Neural progenitor cell (in vitro differentiated cells): ENCODE results near the gene ABI3BP. TPM values are rescaled to one million over a fixed set of nuclear protein-coding genes. Genes with fewer than 3 reads are reported as not detected.
A peak's percentile ranks its signal among the peaks of the same experiment; 100 is the strongest.

Experiments used
- DNase-seq: peaks from one replicate; pipeline ENCODE4 v3.0.0-alpha.2; 2016; ENCODE audit warnings: low spot score
- H2AFZ ChIP-seq: fragments of 200-600 bp; sonication (generic); replicated peaks from 2 replicates; pipeline ENCODE4 v1.6.1; 2016; ENCODE audit warnings: antibody characterized with exemption
- H3F3A ChIP-seq: fragments of 200-600 bp; sonication (generic); 2 replicates; pipeline ENCODE4 v1.6.1; 2016; ENCODE audit warnings: antibody characterized with exemption, low read depth
- H3K27ac ChIP-seq: fragments of 200-600 bp; sonication (generic); 2 replicates; pipeline ENCODE4 v1.5.1; 2016; ENCODE audit warnings: mild to moderate bottlenecking
- H3K27me3 ChIP-seq: fragments of 200-600 bp; sonication (generic); 2 replicates; pipeline ENCODE4 v1.6.1; 2016; ENCODE audit warnings: mild to moderate bottlenecking, moderate library complexity
- H3K36me3 ChIP-seq: fragments of 200-600 bp; sonication (generic); 2 replicates; pipeline ENCODE4 v1.5.1; 2016
- H3K4me1 ChIP-seq: fragments of 200-600 bp; sonication (generic); 2 replicates; pipeline ENCODE4 v1.6.1; 2016; ENCODE audit warnings: mixed run types
- H3K4me2 ChIP-seq: fragments of 200-600 bp; sonication (generic); 2 replicates; pipeline ENCODE4 v1.6.1; 2016
- H3K4me3 ChIP-seq: fragments of 200-600 bp; sonication (generic); 2 replicates; pipeline ENCODE4 v1.5.1; 2016
- H3K79me2 ChIP-seq: fragments of 200-600 bp; sonication (generic); 2 replicates; pipeline ENCODE4 v1.6.1; 2016; ENCODE audit warnings: low read depth
- H3K9ac ChIP-seq: fragments of 200-600 bp; sonication (generic); 2 replicates; pipeline ENCODE4 v1.6.1; 2016
- H3K9me3 ChIP-seq: fragments of 200-600 bp; sonication (generic); 2 replicates; pipeline ENCODE4 v1.5.1; 2016; ENCODE audit warnings: low read depth
- H4K20me1 ChIP-seq: fragments of 200-600 bp; sonication (generic); 2 replicates; pipeline ENCODE4 v1.6.1; 2016; ENCODE audit warnings: low read depth
- H3K27ac Mint-ChIP-seq: 3 replicates; pipeline ENCODE4 v1.8.0; 2021; ENCODE audit warnings: mixed read lengths
- H3K27me3 Mint-ChIP-seq: 2 replicates; pipeline ENCODE4 v1.8.0; 2022; ENCODE audit warnings: low read depth, mild to moderate bottlenecking, inconsistent platforms, moderate library complexity, mixed read lengths; ENCODE audit not compliant: insufficient read depth
- H3K36me3 Mint-ChIP-seq: 3 replicates; pipeline ENCODE4 v1.8.0; 2021; ENCODE audit warnings: mixed read lengths
- H3K4me1 Mint-ChIP-seq: 3 replicates; pipeline ENCODE4 v1.8.0; 2021; ENCODE audit warnings: mixed read lengths
- H3K4me3 Mint-ChIP-seq: 3 replicates; pipeline ENCODE4 v1.8.0; 2021; ENCODE audit warnings: mild to moderate bottlenecking, moderate library complexity, mixed read lengths
- H3K9me3 Mint-ChIP-seq: 3 replicates; pipeline ENCODE4 v1.8.0; 2020; ENCODE audit warnings: mixed read lengths
- EZH2 ChIP-seq: fragments of 200-600 bp; sonication (generic); IDR thresholded peaks from 2 replicates; pipeline ENCODE4 v1.6.1; 2017; ENCODE audit warnings: antibody characterized with exemption, mild to moderate bottlenecking, moderate library complexity
- EZH2phosphoT487 ChIP-seq: fragments of 200-600 bp; sonication (generic); IDR thresholded peaks from 2 replicates; pipeline ENCODE4 v1.6.1; 2017; ENCODE audit warnings: antibody characterized with exemption
- total RNA-seq: library from RNA; depleted of rRNA; stranded (reverse); fragments of >200 nt; gene quantifications from 2 replicates; pipeline ENCODE4 v1.2.3, GENCODE V29; 2015; ENCODE audit warnings: low replicate concordance
- TF ChIP-seq, protein P1 (sequence below): fragments of 200-600 bp; sonication (generic); IDR thresholded peaks from 2 replicates; pipeline ENCODE4 v1.5.1; 2017; ENCODE audit warnings: antibody characterized with exemption, mild to moderate bottlenecking

ABI3BP gene
- total RNA-seq, 1 donor from 2014 or later = not detected

DNA sequence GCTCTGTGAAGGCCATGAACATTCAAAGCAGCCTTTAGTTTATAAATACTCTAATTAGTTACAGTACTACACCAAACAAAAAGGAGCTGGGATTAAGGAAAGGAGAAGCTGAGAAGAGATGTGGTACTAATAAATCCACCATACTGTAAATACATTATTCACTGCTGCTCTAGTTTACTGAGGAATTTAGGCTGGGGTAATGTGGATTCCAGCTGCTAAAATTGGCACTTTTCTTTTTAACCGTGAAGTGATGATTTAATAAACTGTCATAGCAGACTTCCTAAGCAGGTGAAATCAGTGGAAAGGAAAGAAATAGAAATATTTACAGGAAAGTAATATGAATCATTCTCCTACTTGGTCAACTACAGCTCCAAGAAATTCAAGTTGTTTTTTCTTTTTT is 195.2 kb downstream of the ABI3BP start:
- Histone ChIP-seq H3F3A (no peaks in the 10 kb centered on the region), H3K4me1 (no peaks in the 10 kb centered on the region), H3K36me3 (no peaks in the 10 kb centered on the region), H4K20me1 (no peaks in the 10 kb centered on the region), H3K9me3 (no peaks in the 10 kb centered on the region), H2AFZ (no peak overlapping the region), H3K4me3 (no peak overlapping the region), H3K27ac (no peak overlapping the region), H3K79me2 (no peaks in the 10 kb centered on the region), H3K9ac (no peak overlapping the region), H3K4me2 (no peak overlapping the region), H3K27me3 (no peaks in the 10 kb centered on the region)
- Mint-ChIP-seq H3K27ac (no peak overlapping the region), H3K36me3 (no peaks in the 10 kb centered on the region), H3K9me3 (no peaks in the 10 kb centered on the region), H3K27me3 (no peaks in the 10 kb centered on the region), H3K4me1 (no peaks in the 10 kb centered on the region), H3K4me3 (no peak overlapping the region)
- DNase-seq = no peak
- TF ChIP-seq, protein P1, sequence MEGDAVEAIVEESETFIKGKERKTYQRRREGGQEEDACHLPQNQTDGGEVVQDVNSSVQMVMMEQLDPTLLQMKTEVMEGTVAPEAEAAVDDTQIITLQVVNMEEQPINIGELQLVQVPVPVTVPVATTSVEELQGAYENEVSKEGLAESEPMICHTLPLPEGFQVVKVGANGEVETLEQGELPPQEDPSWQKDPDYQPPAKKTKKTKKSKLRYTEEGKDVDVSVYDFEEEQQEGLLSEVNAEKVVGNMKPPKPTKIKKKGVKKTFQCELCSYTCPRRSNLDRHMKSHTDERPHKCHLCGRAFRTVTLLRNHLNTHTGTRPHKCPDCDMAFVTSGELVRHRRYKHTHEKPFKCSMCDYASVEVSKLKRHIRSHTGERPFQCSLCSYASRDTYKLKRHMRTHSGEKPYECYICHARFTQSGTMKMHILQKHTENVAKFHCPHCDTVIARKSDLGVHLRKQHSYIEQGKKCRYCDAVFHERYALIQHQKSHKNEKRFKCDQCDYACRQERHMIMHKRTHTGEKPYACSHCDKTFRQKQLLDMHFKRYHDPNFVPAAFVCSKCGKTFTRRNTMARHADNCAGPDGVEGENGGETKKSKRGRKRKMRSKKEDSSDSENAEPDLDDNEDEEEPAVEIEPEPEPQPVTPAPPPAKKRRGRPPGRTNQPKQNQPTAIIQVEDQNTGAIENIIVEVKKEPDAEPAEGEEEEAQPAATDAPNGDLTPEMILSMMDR = no peak
- no peak for TF ChIP-seq EZH2phosphoT487
- no peak for TF ChIP-seq EZH2

DNA sequence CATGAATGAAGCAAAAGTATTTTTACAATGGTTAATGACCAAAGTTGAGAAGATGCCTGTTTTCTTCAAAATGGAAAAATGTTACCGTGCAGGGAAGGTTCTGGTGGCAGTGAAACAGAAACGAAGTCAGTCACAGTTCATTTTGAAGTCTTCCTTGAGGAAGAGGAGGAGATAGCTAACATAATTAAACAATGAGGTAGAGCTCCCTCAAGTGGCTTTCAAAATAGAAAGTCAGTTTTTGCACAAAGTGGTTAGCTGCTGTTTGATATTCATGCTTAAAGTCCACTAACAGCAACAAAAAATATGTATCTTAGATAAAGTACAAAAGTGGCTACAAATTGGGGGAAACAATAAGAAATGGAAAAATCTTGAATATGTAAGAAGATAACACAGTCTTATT is 196.7 kb downstream of the ABI3BP start:
- no peaks in the 10 kb centered on the region for H3K9me3 ChIP-seq
- H3K27ac ChIP-seq = no peak overlapping the region
- no peaks in the 10 kb centered on the region for H3K36me3 ChIP-seq
- peak overlapping the region; percentile 77 for H2AFZ ChIP-seq
- no peak for TF ChIP-seq EZH2
- TF ChIP-seq, protein P1 = peak; percentile 52
- H3K79me2 ChIP-seq = no peaks in the 10 kb centered on the region
- no peak overlapping the region for H3K4me2 ChIP-seq
- H3K27ac Mint-ChIP-seq = no peak overlapping the region
- no peaks in the 10 kb centered on the region for H3K9me3 Mint-ChIP-seq
- no peaks in the 10 kb centered on the region for H3K27me3 Mint-ChIP-seq
- no peak overlapping the region for H3K4me3 Mint-ChIP-seq
- no peaks in the 10 kb centered on the region for H3K27me3 ChIP-seq
- no peaks in the 10 kb centered on the region for H3K36me3 Mint-ChIP-seq
- no peaks in the 10 kb centered on the region for H3K4me1 ChIP-seq
- no peak overlapping the region for H3K9ac ChIP-seq
- no peaks in the 10 kb centered on the region for H3F3A ChIP-seq
- H4K20me1 ChIP-seq = no peaks in the 10 kb centered on the region
- no peaks in the 10 kb centered on the region for H3K4me1 Mint-ChIP-seq
- peak; percentile 11 for DNase-seq
- no peak overlapping the region for H3K4me3 ChIP-seq

DNA sequence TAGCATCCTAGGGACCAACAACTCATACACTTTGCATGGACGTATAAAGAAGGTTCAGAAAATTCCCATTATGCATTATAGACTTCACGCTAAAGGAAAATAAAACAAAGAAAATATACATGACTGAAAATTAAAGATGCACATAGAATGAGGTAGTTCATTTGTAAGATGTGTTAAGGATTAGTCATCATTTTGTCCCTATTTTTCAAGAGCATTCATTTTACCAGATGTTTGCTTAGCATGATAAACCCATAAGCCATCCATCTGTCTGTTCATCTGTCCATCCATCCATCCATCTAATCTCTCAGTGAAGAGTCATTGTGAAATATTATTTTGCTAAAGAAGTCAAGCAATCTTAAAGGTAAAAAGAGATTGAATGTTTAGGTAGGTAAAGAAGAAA is 203.6 kb downstream of the ABI3BP start:
- TF ChIP-seq EZH2phosphoT487 = no peak
- TF ChIP-seq, protein P1 = no peak
- H3K27ac Mint-ChIP-seq = no peak overlapping the region

DNA sequence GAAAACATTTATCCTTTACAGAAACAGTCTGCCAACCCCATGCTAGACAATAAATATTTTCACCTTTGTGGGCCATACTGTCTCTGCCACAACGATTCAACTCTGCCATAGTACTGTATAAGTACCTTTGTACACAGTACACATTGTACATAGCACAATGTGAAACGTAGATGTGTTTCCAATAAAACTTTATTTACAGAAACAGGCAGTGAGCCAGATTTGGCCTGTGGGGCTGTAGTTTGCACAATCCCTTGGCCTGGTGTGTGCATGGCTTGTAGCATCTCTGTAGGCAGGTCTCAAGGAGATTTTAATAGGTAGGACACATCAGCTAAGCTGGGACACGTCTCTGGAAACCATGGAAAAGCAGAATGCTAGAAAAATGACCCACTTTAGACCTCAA is 209.6 kb downstream of the ABI3BP start:
- H2AFZ ChIP-seq = no peak overlapping the region
- DNase-seq = no peak
- H3K27me3 ChIP-seq = no peaks in the 10 kb centered on the region
- H3F3A ChIP-seq = no peaks in the 10 kb centered on the region
- Mint-ChIP-seq H3K4me1 (no peaks in the 10 kb centered on the region), H3K27ac (no peak overlapping the region), H3K9me3 (peaks cover 2% of the 10 kb centered on the region), H3K36me3 (no peaks in the 10 kb centered on the region), H3K27me3 (peaks cover 2% of the 10 kb centered on the region), H3K4me3 (no peak overlapping the region)
- H3K9ac ChIP-seq = no peak overlapping the region
- H3K4me1 ChIP-seq = peaks cover 10% of the 10 kb centered on the region
- no peak for TF ChIP-seq EZH2
- TF ChIP-seq, protein P1 = no peak
- no peak for TF ChIP-seq EZH2phosphoT487
- H3K4me3 ChIP-seq = no peak overlapping the region
- no peaks in the 10 kb centered on the region for H3K36me3 ChIP-seq
- H3K27ac ChIP-seq = no peak overlapping the region
- H3K4me2 ChIP-seq = no peak overlapping the region
- H3K79me2 ChIP-seq = no peaks in the 10 kb centered on the region
- H3K9me3 ChIP-seq = no peaks in the 10 kb centered on the region
- H4K20me1 ChIP-seq = no peaks in the 10 kb centered on the region

More for the DNA sequence above, 203.6 kb downstream of the ABI3BP start:
- no peak for DNase-seq
- no peak overlapping the region for H3K9ac ChIP-seq
- H3K4me1 Mint-ChIP-seq = no peaks in the 10 kb centered on the region
- no peak overlapping the region for H2AFZ ChIP-seq
- H3K27me3 Mint-ChIP-seq = no peaks in the 10 kb centered on the region
- H3K4me3 ChIP-seq = no peak overlapping the region
- H3K9me3 Mint-ChIP-seq = peaks cover 2% of the 10 kb centered on the region
- no peaks in the 10 kb centered on the region for H3K9me3 ChIP-seq
- no peaks in the 10 kb centered on the region for H3K36me3 Mint-ChIP-seq
- no peaks in the 10 kb centered on the region for H3K36me3 ChIP-seq
- H3K4me2 ChIP-seq = no peak overlapping the region
- no peaks in the 10 kb centered on the region for H3K4me1 ChIP-seq
- H3K27ac ChIP-seq = no peak overlapping the region
- H3K4me3 Mint-ChIP-seq = no peak overlapping the region
- H3K79me2 ChIP-seq = no peaks in the 10 kb centered on the region
- H3F3A ChIP-seq = no peaks in the 10 kb centered on the region
- no peaks in the 10 kb centered on the region for H3K27me3 ChIP-seq
- no peaks in the 10 kb centered on the region for H4K20me1 ChIP-seq
